Hematopoietic multipotent progenitor cell treated with erythropoietin and hydrocortisone succinate and interleukin-3 and kit ligand, for 17 days (in vitro differentiated cells): ENCODE measurements around the gene GCK.

Experiments
- DNase-seq: peaks from one replicate; pipeline ENCODE4 v3.0.0-alpha.2; 2015; ENCODE audit warnings: low spot score

GCK gene

GRCh38 chr7:44116789-44117666 lies 72.2 kb downstream of the GCK start:
- DNase-seq = no peak

- no peak for DNase-seq
Observed at GRCh38 chr7:44116087-44116788, 73.0 kb downstream of the GCK start.

DNA sequence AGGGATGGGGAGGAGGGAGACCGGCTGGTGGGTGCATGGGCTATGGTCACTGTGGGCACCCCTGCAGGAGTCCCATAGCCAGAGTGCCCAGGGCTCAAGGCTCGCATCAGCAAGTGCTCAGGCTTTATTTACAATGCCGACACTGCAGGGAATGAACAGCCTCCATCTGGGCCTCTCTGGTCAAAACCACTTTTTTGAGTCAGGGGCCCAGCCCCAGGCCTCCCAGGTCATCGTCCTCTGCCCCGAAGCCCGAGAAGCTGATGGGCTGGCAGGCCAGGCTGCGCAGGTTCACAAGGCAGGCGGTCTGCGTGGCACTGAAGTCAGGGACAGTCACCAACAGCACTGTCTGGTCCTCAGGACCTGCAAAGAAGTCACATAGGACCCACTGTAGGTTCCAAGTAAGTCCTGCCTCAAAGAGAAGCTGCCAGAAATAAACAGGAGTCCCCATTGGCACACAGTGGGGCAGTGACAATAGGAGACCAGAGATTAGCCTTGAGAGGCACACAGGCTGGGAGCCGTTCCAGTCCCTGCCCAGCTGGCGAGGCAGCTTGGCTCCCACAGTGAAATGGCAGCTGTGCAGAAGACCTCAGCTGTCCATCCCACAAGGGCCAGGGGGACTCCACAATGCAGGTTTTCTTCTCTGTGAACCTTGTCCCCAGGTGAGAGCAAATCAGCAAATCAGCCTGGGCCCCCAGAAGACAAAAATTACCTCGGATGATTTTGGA lies 74.5 kb downstream of the GCK start:
- DNase-seq = no peak

GRCh38 chr7:44113764-44114354 lies 75.4 kb downstream of the GCK start:
- no peak for DNase-seq

GRCh38 chr7:44112997-44113763 lies 76.1 kb downstream of the GCK start:
- DNase-seq = no peak

GRCh38 chr7:44112231-44112996 lies 76.8 kb downstream of the GCK start:
- DNase-seq = no peak

- DNase-seq = no peak
Observed at GRCh38 chr7:44111761-44112160, 77.5 kb downstream of the GCK start.

DNA sequence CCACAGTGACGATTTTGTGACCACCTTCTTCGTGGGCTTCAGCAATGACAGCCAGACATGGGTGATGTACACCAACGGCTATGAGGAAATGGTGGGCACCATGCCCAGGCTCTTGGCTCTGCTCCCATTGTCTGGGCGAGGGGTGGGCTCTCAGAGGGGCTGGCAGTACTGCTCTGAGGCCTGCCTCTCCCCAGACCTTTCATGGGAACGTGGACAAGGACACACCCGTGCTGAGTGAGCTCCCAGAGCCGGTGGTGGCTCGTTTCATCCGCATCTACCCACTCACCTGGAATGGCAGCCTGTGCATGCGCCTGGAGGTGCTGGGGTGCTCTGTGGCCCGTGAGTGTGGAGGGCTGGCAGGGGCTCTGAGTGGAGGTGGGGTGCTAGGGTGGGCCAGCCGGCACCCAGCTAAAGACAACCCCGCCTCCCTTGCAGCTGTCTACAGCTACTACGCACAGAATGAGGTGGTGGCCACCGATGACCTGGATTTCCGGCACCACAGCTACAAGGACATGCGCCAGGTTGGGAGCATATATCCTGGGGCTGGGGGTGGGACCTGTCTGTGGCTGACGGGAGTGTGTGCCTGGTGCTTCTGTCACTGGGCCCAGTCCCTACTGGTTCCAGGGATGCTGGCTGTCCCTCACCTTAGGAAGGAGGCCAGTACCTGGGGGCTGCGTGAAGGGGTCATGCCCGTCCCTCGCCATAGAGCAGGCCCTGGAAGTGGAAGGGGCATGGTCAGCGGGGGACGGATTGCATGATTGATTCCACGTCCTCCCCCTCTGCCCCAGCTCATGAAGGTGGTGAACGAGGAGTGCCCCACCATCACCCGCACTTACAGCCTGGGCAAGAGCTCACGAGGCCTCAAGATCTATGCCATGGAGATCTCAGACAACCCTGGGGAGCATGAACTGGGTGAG lies 78.3 kb downstream of the GCK start:
- no peak for DNase-seq

DNA sequence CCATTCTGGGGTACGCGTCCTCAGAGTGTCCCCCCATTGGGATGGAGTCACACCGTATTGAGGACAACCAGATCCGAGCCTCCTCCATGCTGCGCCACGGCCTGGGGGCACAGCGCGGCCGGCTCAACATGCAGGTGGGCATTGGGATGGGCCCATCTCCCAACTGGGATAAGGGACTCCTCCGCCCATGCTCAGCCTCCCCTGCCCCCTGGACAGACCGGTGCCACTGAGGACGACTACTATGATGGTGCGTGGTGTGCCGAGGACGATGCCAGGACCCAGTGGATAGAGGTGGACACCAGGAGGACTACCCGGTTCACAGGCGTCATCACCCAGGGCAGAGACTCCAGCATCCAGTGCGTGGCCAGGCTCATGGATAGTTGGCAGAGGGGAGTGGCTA lies 79.2 kb downstream of the GCK start:
- DNase-seq = no peak

DNA sequence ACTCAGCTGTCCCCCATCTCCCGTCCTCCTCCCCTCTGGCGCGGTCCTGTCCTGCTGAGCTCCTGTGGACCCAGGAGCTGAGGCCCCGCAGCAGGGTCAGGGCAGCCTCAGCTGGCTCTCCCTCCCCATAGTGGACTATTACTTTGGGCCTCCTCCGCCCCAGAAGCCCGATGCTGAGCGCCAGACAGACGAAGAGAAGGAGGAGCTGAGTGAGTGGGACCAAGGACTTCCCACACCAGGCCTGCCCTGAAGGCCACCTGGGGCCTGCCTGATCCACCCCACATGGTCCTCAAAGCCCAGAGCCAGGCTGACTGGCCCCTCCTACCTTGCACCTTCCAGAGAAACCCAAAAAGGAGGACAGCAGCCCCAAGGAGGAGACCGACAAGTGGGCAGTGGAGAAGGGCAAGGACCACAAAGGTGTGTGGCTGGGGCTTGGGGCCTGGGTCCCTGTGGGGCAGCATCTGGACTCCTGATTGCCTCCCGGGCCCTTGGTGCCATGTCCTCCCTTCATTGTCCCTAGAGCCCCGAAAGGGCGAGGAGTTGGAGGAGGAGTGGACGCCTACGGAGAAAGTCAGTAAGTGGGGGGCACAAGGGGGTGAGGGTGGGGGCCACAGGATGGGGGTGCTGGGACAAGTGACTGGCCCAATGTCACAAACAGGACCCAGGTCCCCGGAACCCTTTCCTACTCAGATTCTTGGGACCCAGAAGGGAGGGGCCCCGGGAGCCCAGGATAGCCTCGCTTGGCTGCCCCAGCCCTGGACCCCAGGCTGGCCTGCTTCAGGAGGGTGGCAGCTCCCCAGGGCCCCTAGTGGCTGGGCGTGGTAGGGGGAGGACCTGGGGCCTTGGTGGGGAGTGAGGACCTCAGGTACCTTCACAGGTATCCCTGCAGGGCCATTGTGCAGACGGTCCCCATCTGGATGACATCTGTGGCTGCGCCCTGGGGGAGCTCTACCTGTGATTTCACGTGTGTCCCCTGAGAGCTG lies 80.2 kb downstream of the GCK start:
- no peak for DNase-seq

DNA sequence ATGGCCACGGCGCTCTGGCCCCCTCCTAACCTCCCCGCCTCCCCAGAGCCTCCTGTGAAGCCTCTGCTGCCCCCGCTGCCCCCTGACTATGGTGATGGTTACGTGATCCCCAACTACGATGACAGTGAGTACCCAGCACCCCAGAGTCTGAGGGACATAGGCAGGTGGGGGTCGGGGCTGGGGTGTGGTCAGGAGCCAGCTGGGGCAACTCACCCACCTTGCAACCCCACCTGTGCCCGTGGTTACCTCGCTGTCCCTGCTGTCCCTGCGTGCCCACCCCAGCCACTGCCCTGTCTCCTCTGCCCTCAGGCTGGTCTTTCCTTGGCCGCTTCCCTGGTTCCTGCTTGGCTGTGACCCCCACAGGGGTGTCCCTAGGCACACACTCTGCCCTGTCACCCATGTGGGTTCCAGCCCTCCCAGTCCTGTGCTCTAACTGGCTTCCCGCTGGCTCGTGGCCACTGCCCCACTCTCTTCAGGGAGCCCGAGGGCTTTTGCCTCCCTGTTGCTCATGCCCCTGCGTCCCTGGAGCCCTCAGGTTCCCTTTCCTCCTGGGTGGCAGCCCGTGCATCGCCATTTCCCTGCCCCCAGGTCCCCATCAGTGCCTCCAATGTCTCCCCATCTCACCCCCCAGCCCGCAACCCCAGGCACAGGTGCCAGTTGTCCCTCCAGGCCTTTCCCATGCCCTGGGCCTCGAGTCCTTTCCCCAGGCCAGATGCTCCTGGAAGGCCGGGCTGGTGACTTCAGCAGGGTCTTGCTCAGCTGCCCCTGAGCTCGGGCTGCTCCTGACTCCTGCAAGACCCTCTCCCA lies 81.1 kb downstream of the GCK start:
- DNase-seq = no peak

GRCh38 chr7:44107116-44107960 lies 81.9 kb downstream of the GCK start:
- no peak for DNase-seq

GRCh38 chr7:44106311-44107065 lies 82.8 kb downstream of the GCK start:
- DNase-seq = no peak

DNA sequence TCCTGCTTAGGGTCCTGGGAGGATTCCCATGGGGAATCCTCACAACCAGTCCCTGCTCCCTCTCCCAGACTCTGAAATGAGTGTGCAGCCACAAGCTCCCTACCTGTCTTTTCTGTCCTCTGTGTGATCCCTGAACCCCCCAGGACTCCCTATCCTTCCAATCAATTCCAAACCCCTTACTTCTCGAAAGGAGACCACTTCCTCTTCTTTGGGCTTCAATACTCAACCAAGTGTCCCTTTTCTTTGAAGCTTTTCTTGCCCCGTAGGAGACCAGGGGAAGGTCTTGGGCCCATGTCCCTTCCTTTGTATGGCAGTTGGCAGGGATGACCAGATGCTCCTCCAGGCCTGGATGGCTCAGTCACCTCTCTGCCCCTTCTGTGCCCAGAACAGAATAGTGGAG lies 83.4 kb downstream of the GCK start:
- DNase-seq = no peak

GRCh38 chr7:44104860-44105771 lies 84.1 kb downstream of the GCK start:
- DNase-seq = no peak
